Esophagus squamous epithelium (tissue), 4 donors: Measurements from ENCODE around the gene LRRFIP2.

Experiments
- CTCF ChIP-seq, 6 experiments: fragments of 450-650 bp in 4 of 6; fragments of 200-600 bp in 2 of 6; sonication (generic) in 2 of 6; IDR thresholded peaks; one replicate each; pipeline ENCODE4 v1.5.1; 2016 to 2019; ENCODE audit warnings: antibody characterized with exemption in 6 of 6, mild to moderate bottlenecking in 4 of 6, moderate library complexity in 4 of 6
- POLR2A ChIP-seq, 4 donors: fragments of 450-650 bp; IDR thresholded peaks; one replicate each; pipeline ENCODE4 v1.6.1; 2017; ENCODE audit warnings: antibody characterized with exemption in 4 of 4, mild to moderate bottlenecking in 4 of 4, moderate library complexity in 3 of 4

GRCh38 chr3:37117548-37117947, 56.8 kb downstream of the LRRFIP2 start:
- TF ChIP-seq POLR2A (IDR thresholded peaks at IDR 0.05) (no peak), CTCF (IDR thresholded peaks at IDR 0.05) (no peak)
